Ovary (tissue), 3 donors: Measurements from ENCODE around the gene TET1.

Experiments
- CTCF ChIP-seq, 3 donors: fragments of 450-650 bp in 2 of 3; fragments of 200-600 bp in 1 of 3; IDR thresholded peaks; one replicate each; pipeline versions ENCODE4 v1.5.1 to v1.8.0; 2016 to 2022; ENCODE audit warnings: antibody characterized with exemption in 3 of 3, mild to moderate bottlenecking in 1 of 3
- POLR2A ChIP-seq: fragments of 450-650 bp; IDR thresholded peaks from one replicate; pipeline ENCODE4 v1.6.1; 2017; ENCODE audit warnings: antibody characterized with exemption, mild to moderate bottlenecking, moderate library complexity
- donor health status: DM: no; HTN: no; CAD: no.

GRCh38 chr10:68599771-68600040 is 39.6 kb downstream of the TET1 start:
- TF ChIP-seq CTCF (IDR thresholded peaks at IDR 0.05) (no peak), POLR2A (no peak)
